Neural progenitor cell (in vitro differentiated cells): ENCODE results near the gene NSMF. TPM values are rescaled to one million over a fixed set of nuclear protein-coding genes. Genes with fewer than 3 reads are reported as not detected.

Source experiments
- DNase-seq: peaks from one replicate; pipeline ENCODE4 v3.0.0-alpha.2; 2016; ENCODE audit warnings: low spot score
- H2AFZ ChIP-seq: fragments of 200-600 bp; sonication (generic); replicated peaks from 2 replicates; pipeline ENCODE4 v1.6.1; 2016; ENCODE audit warnings: antibody characterized with exemption
- H3F3A ChIP-seq: fragments of 200-600 bp; sonication (generic); 2 replicates; pipeline ENCODE4 v1.6.1; 2016; ENCODE audit warnings: antibody characterized with exemption, low read depth
- H3K27ac ChIP-seq: fragments of 200-600 bp; sonication (generic); 2 replicates; pipeline ENCODE4 v1.5.1; 2016; ENCODE audit warnings: mild to moderate bottlenecking
- H3K27me3 ChIP-seq: fragments of 200-600 bp; sonication (generic); 2 replicates; pipeline ENCODE4 v1.6.1; 2016; ENCODE audit warnings: mild to moderate bottlenecking, moderate library complexity
- H3K36me3 ChIP-seq: fragments of 200-600 bp; sonication (generic); 2 replicates; pipeline ENCODE4 v1.5.1; 2016
- H3K4me1 ChIP-seq: fragments of 200-600 bp; sonication (generic); 2 replicates; pipeline ENCODE4 v1.6.1; 2016; ENCODE audit warnings: mixed run types
- H3K4me2 ChIP-seq: fragments of 200-600 bp; sonication (generic); 2 replicates; pipeline ENCODE4 v1.6.1; 2016
- H3K4me3 ChIP-seq: fragments of 200-600 bp; sonication (generic); 2 replicates; pipeline ENCODE4 v1.5.1; 2016
- H3K79me2 ChIP-seq: fragments of 200-600 bp; sonication (generic); 2 replicates; pipeline ENCODE4 v1.6.1; 2016; ENCODE audit warnings: low read depth
- H3K9ac ChIP-seq: fragments of 200-600 bp; sonication (generic); 2 replicates; pipeline ENCODE4 v1.6.1; 2016
- H3K9me3 ChIP-seq: fragments of 200-600 bp; sonication (generic); 2 replicates; pipeline ENCODE4 v1.5.1; 2016; ENCODE audit warnings: low read depth
- H4K20me1 ChIP-seq: fragments of 200-600 bp; sonication (generic); 2 replicates; pipeline ENCODE4 v1.6.1; 2016; ENCODE audit warnings: low read depth
- H3K27ac Mint-ChIP-seq: 3 replicates; pipeline ENCODE4 v1.8.0; 2021; ENCODE audit warnings: mixed read lengths
- H3K27me3 Mint-ChIP-seq: 2 replicates; pipeline ENCODE4 v1.8.0; 2022; ENCODE audit warnings: low read depth, mild to moderate bottlenecking, inconsistent platforms, moderate library complexity, mixed read lengths; ENCODE audit not compliant: insufficient read depth
- H3K36me3 Mint-ChIP-seq: 3 replicates; pipeline ENCODE4 v1.8.0; 2021; ENCODE audit warnings: mixed read lengths
- H3K4me1 Mint-ChIP-seq: 3 replicates; pipeline ENCODE4 v1.8.0; 2021; ENCODE audit warnings: mixed read lengths
- H3K4me3 Mint-ChIP-seq: 3 replicates; pipeline ENCODE4 v1.8.0; 2021; ENCODE audit warnings: mild to moderate bottlenecking, moderate library complexity, mixed read lengths
- H3K9me3 Mint-ChIP-seq: 3 replicates; pipeline ENCODE4 v1.8.0; 2020; ENCODE audit warnings: mixed read lengths
- EZH2 ChIP-seq: fragments of 200-600 bp; sonication (generic); IDR thresholded peaks from 2 replicates; pipeline ENCODE4 v1.6.1; 2017; ENCODE audit warnings: antibody characterized with exemption, mild to moderate bottlenecking, moderate library complexity
- EZH2phosphoT487 ChIP-seq: fragments of 200-600 bp; sonication (generic); IDR thresholded peaks from 2 replicates; pipeline ENCODE4 v1.6.1; 2017; ENCODE audit warnings: antibody characterized with exemption
- total RNA-seq: library from RNA; depleted of rRNA; stranded (reverse); fragments of >200 nt; gene quantifications from 2 replicates; pipeline ENCODE4 v1.2.3, GENCODE V29; 2015; ENCODE audit warnings: low replicate concordance
- TF ChIP-seq, protein P1 (sequence below): fragments of 200-600 bp; sonication (generic); IDR thresholded peaks from 2 replicates; pipeline ENCODE4 v1.5.1; 2017; ENCODE audit warnings: antibody characterized with exemption, mild to moderate bottlenecking

NSMF gene
- total RNA-seq, 1 donor from 2014 or later: 17.1 TPM

- peaks cover 9% of the 10 kb centered on the region for H3K4me1 Mint-ChIP-seq
- Histone ChIP-seq H3K27me3 (peaks cover 4% of the 10 kb centered on the region), H4K20me1 (peaks cover 6% of the 10 kb centered on the region), H3K36me3 (no peaks in the 10 kb centered on the region), H3K4me1 (peaks cover 5% of the 10 kb centered on the region), H3K79me2 (peaks cover 39% of the 10 kb centered on the region), H3K4me3 (no peak overlapping the region), H3K27ac (no peak overlapping the region), H3K9me3 (no peaks in the 10 kb centered on the region), H2AFZ (no peak overlapping the region), H3K4me2 (no peak overlapping the region), H3K9ac (no peak overlapping the region), H3F3A (peaks cover 3% of the 10 kb centered on the region)
- no peak for TF ChIP-seq EZH2phosphoT487
- TF ChIP-seq, protein P1, sequence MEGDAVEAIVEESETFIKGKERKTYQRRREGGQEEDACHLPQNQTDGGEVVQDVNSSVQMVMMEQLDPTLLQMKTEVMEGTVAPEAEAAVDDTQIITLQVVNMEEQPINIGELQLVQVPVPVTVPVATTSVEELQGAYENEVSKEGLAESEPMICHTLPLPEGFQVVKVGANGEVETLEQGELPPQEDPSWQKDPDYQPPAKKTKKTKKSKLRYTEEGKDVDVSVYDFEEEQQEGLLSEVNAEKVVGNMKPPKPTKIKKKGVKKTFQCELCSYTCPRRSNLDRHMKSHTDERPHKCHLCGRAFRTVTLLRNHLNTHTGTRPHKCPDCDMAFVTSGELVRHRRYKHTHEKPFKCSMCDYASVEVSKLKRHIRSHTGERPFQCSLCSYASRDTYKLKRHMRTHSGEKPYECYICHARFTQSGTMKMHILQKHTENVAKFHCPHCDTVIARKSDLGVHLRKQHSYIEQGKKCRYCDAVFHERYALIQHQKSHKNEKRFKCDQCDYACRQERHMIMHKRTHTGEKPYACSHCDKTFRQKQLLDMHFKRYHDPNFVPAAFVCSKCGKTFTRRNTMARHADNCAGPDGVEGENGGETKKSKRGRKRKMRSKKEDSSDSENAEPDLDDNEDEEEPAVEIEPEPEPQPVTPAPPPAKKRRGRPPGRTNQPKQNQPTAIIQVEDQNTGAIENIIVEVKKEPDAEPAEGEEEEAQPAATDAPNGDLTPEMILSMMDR: no peak
- no peaks in the 10 kb centered on the region for H3K27me3 Mint-ChIP-seq
- no peak for DNase-seq
- peaks cover 3% of the 10 kb centered on the region for H3K9me3 Mint-ChIP-seq
- no peak overlapping the region for H3K4me3 Mint-ChIP-seq
- no peaks in the 10 kb centered on the region for H3K36me3 Mint-ChIP-seq
- no peak overlapping the region for H3K27ac Mint-ChIP-seq
These were observed 41.7 kb downstream of the NSMF start for GRCh38 chr9:137417161-137418021.

GRCh38 chr9:137416563-137417151, 42.5 kb downstream of the NSMF start:
- Histone ChIP-seq H3K36me3 (no peaks in the 10 kb centered on the region), H3K4me2 (no peak overlapping the region), H3K27ac (no peak overlapping the region), H3K79me2 (peaks cover 32% of the 10 kb centered on the region), H3F3A (peaks cover 2% of the 10 kb centered on the region), H3K4me1 (peaks cover 6% of the 10 kb centered on the region), H3K4me3 (no peak overlapping the region), H3K9me3 (no peaks in the 10 kb centered on the region), H3K27me3 (no peaks in the 10 kb centered on the region), H2AFZ (no peak overlapping the region), H3K9ac (no peak overlapping the region), H4K20me1 (peaks cover 2% of the 10 kb centered on the region)
- DNase-seq: no peak
- no peaks in the 10 kb centered on the region for H3K36me3 Mint-ChIP-seq
- no peak overlapping the region for H3K27ac Mint-ChIP-seq
- no peak overlapping the region for H3K4me3 Mint-ChIP-seq
- H3K4me1 Mint-ChIP-seq: peaks cover 2% of the 10 kb centered on the region
- H3K27me3 Mint-ChIP-seq: no peaks in the 10 kb centered on the region
- TF ChIP-seq, protein P1: no peak
- no peak for TF ChIP-seq EZH2
- no peak for TF ChIP-seq EZH2phosphoT487
- H3K9me3 Mint-ChIP-seq: no peaks in the 10 kb centered on the region

DNA sequence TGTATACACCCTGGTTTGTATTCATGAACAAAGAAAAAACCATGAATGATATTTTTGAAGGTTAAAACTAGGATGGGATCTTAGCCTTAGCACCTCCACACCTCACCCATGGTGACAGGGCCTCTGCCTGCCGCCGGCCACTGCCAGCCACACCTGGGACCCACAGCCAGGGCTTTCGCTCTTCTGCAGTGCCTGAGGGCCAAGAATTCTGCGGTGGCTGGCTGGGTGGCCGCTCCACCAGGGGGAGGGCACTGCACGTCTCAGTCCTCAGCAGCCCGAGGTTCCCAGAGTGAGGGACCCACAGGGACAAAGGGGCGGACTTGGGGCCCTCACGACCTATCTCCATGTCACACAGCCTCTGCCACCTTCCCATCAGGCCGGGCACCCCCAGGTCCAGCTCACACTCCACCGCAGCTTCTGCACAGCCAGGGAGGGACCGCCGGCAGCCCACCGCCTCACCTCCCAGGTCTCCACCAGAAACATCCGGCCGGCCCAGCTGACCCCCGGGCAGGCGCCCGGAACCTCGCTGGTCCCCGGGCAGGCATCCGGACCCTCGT, 43.0 kb downstream of the NSMF start:
- Mint-ChIP-seq H3K36me3 (no peaks in the 10 kb centered on the region), H3K4me3 (no peak overlapping the region), H3K27me3 (no peaks in the 10 kb centered on the region), H3K9me3 (no peaks in the 10 kb centered on the region), H3K4me1 (peaks cover 2% of the 10 kb centered on the region), H3K27ac (no peak overlapping the region)
- no peak overlapping the region for H3K4me2 ChIP-seq
- peaks cover 26% of the 10 kb centered on the region for H3K79me2 ChIP-seq
- no peak overlapping the region for H3K27ac ChIP-seq
- TF ChIP-seq EZH2phosphoT487 (no peak), EZH2 (no peak)
- TF ChIP-seq, protein P1: no peak
- no peaks in the 10 kb centered on the region for H3F3A ChIP-seq
- no peak for DNase-seq
- H3K4me1 ChIP-seq: peaks cover 6% of the 10 kb centered on the region
- no peaks in the 10 kb centered on the region for H3K36me3 ChIP-seq
- H4K20me1 ChIP-seq: no peaks in the 10 kb centered on the region
- no peak overlapping the region for H2AFZ ChIP-seq
- no peaks in the 10 kb centered on the region for H3K27me3 ChIP-seq
- no peak overlapping the region for H3K9ac ChIP-seq
- no peaks in the 10 kb centered on the region for H3K9me3 ChIP-seq
- no peak overlapping the region for H3K4me3 ChIP-seq
